K562 (cell line): Measurements from ENCODE around the gene MSRB3.

Source experiments
- EP300 ChIP-seq: IDR thresholded peaks from 2 replicates; pipeline ENCODE4 v1.6.1; 2012; ENCODE audit warnings: low read length, improper control_type of control experiment
- HIVEP1 ChIP-seq: fragments of 250-450 bp; sonication (Bioruptor Pico); IDR thresholded peaks from 2 replicates; pipeline ENCODE4 v1.4.0; 2020; ENCODE audit warnings: mild to moderate bottlenecking
- RAD51 ChIP-seq: fragments of 450-650 bp; IDR thresholded peaks from 2 replicates; pipeline ENCODE4 v1.7.1; 2016; ENCODE audit warnings: low read depth, mild to moderate bottlenecking, borderline replicate concordance

GRCh38 chr12:65461017-65461416, 182.5 kb downstream of the MSRB3 start:
- TF ChIP-seq EP300 (no peak), RAD51 (no peak), HIVEP1 (CRISPR knock-in tag) (no peak)
